ENCODE data around the gene MAB21L2.

MAB21L2 gene

DNA sequence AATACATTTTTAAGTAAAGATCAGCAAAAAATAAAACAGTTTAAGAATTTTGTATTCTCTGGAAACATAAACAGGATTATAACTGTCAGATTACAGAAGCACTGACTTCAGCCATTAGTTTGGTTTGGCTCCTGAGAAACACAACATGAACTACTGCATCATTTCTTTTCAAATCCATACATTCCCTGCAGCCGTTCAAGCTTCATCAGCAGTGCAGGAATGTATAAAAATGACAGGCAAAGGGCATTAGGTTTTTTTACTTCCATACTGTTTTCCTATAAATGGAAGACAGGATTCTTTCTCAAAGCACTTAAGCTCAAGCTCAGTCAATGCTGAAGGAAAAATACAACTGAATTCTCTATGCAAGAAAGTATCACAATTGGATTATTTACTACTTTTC lies 4.2 kb upstream of the MAB21L2 start:
- DNase-seq = no peak

DNA sequence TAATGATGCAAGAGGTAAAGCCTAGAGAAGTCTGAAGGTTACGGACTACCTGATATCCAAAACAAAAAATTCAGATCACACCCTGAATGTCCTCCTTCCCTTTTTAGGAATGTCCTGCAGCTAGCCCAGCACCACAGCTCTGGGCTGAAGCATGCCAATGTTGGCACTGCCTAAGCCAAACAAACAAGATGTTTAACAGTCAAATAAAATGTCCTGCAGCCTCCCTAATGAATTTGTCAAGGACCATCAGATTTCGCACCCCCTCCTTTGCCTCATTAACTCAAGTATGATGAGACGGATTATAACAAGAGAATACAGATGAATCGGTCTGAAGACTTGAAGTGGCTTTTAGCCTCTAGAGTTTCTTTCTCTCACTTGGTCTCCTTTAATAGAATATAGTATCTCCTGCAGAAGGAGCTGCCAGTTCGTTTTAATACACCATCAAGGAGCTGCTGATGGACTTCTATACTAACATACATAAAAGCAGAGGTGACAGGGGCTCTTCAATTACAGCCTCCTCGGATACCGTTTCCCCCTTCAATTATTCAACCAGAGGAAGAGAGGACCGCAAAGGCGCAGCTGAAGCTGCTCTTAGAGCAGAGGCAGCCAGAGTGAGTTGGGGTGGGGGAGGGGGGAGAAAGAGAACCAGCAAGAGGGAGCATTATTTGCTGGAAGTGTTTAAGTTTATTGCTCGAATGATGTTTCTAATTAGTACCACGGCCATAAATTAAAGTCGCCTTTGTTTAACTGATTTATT lies 3.0 kb upstream of the MAB21L2 start:
- DNase-seq = peak; percentile 25

DNA sequence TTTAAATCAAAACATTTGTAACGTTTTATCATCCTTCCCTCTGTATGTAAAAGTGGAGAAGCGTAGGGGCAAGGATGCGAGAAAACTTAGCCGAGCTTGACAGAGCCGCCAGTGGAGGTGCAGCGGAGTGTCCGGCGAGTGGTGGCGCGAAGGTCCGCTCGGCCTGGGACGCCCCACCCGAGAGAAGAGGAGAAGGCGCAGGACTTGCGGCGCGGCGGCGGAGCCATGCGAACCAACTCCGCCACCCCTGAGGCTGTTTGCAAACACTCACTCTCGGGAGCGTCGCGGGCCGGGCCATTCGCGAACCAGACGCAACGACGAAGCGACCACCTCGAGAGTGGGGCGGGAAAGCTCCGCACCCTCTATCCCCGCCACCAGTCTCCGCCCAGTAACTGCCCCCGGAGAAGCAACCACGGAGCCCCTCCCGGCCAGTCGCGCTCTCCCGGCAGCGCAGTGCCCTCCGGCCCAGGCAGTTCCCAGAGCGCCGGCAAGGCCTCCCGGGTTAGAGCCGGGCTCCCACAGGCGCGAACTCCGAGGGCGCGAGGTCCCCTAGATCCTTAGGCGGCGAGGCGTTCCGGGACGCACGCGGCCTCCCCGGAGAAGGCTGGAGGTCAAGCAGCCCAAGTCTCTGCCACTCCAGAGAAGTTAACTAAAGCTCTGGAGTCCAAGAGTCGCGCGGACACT lies 2.3 kb upstream of the MAB21L2 start:
- peak; percentile 44 for DNase-seq

DNA sequence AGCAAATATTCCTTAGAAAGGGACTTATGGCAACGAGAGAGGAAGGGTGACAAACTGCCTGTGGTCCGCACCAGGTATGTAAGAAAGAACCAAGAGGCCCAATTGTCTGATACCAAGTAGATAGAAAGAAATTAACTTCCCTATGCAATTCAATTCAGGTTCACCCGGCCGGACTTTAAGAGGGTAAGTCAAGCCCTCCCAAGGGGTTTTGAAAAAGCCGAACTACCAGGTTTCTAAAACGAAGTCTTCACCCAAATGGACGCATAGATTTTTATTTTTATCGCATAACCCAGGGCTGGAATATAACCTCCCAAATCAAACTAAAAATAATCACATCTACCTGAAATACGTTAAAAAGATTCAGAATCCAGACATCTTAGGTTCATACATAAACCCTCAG lies 1.6 kb upstream of the MAB21L2 start:
- DNase-seq = no peak

DNA sequence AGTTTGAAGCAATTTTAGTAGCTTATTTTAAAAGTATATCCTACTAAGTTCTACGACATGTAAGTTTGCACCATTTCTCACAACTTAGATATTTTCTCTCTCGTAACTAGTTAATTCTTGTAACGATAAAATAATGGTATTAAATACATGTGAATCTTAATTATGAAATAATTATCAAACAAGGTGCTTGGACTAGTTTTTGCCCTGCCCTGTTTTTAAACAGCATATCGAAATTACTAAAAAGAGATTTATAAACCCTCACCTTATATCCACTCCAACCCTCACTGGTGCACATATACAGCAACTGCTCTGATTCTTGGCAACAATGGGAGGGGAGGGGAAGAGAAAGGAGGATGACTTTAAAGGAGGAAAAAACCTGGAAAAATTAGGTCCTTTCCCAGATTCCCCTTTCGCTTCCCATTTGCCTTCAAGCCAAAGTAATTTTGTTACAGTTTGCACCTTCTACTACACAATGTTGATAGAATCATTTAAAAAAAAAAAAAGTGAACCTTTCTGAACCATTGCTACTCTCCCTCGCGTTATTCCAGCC lies 820 bp upstream of the MAB21L2 start:
- no peak for DNase-seq

DNA sequence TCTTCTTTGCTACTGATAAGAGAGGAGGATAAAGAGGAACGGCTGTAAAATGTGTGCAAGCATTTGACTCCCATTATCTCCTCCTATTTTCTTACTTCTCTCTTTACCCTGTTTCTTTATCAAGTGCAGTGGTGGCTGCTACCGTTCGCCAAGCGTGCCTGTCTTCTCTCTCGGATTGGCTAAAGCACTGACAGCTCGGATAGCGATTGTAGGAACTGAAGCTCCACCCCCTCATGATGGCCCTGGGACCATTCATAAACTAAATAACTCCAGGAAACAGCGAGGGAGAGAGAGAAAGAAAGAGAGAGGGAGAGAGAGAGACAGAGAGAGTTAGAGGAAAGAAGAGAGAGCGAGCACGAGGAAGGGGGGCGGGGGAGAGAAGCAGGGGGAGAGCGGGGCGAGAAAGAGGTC lies 305 bp upstream of the MAB21L2 start:
- peak; percentile 42 for DNase-seq

DNA sequence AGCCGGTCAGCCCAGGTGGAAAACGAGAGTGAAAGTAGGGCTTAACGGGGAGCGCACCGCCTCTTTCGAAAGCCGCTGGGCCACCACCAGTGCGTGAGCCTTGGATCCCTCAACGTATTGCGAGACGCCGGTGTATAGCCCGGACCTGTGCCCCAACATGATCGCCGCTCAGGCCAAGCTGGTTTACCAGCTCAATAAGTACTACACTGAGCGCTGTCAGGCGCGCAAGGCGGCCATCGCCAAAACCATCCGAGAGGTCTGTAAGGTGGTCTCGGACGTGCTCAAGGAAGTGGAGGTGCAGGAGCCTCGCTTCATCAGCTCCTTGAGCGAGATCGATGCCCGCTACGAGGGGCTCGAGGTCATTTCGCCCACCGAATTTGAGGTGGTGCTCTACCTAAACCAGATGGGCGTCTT lies 929 bp downstream of the MAB21L2 start:
- DNase-seq = no peak

DNA sequence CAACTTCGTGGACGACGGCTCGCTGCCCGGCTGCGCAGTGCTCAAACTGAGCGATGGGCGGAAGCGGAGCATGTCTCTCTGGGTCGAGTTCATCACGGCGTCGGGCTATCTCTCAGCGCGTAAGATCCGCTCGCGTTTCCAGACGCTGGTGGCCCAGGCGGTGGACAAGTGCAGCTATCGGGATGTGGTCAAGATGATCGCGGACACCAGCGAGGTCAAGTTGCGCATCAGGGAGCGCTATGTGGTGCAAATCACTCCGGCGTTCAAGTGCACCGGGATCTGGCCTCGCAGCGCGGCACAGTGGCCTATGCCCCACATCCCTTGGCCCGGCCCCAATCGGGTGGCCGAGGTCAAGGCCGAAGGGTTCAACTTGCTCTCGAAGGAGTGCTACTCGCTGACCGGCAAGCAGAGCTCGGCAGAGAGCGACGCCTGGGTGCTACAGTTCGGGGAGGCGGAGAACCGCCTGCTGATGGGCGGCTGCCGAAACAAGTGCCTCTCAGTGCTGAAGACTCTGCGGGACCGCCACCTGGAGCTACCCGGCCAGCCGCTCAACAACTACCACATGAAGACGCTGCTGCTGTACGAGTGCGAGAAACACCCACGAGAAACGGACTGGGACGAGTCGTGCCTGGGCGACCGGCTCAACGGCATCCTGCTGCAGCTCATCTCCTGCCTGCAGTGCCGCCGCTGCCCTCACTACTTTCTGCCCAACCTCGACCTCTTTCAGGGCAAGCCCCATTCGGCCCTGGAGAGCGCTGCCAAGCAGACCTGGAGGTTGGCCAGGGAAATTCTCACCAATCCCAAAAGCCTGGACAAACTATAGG lies 1.5 kb downstream of the MAB21L2 start:
- DNase-seq = peak; percentile 24

DNA sequence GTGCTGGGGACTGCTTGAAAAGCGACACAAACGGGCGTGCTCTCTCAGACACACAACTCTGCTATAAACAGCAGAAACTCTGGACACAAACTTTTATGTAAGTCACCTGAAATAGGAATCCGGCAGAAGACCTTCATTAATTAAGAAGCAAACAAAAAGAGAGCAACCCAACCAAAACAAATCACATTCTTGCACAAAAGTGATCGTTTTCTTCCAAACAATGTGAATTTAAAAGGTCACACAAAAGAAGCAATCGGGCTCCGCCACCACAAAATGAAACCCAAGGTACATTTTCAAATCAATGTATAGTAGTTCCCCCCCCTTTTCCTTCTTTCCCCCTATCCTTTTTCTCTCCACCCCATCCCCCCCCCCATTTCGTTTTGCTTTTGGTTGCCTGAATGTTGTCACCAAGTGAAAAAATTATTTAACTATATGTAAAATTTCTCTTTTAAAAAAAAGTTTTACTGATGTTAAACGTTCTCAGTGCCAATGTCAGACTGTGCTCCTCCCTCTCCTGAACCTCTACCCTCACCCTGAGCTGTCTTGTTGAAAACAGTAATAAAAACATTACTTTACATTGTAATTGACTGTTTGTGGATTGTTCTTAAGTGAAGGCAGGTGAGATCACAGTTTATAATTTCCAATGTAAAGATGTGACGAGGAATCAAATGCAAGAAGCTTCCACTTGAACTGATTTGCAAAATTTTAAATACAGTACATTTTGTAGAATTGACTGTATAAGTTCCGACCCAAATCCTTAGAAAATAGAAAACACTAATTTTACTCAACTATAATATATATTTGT lies 2.4 kb downstream of the MAB21L2 start:
- DNase-seq = no peak

DNA sequence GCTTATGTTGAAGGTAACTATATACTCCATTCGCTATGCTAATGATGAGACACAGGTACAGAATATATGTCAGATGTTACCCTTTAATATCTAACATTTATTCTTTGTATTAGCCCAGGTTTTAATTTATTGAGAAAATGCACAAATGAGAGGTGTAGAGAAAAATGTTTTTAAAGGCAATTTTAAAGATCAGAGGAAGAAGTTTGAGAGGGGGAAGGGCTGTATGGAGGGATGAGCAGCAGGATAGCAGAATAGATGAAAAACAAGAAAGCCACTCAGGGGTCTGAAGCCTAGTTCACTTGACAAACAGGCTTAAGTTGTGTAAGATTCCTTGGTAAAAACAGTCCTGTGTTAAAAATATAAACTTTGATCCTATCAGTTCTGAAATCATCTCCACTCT lies 3.7 kb downstream of the MAB21L2 start:
- DNase-seq = no peak

DNA sequence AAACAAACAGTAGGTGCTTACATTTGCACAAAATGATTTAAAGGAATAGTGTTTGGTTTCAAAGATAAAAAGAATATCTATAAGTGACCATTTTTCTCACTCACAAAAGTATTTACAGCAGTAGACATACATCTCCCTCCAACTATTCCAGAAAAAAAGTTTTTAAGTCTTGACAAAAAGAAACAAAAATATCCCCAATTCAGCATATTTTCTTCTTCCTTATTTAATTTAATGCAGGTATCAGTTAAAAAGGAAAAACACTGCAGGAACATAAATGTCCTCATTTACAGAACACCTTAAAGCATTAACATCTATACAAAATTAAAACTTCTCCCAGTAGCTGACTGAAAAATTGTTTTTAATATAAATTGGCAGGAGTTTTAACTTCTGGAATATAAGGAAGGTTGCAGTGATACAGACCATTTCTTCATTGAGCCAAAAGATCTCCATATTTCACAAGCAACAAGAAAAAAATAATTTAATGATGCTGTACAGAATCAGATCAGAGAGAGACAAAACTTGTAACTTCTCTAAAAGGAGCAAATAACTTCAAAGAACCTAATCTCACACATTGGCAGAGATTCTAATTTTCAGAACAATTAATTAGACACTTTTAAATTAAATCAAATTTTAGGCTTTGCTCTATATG lies 4.3 kb downstream of the MAB21L2 start:
- no peak for DNase-seq

DNA sequence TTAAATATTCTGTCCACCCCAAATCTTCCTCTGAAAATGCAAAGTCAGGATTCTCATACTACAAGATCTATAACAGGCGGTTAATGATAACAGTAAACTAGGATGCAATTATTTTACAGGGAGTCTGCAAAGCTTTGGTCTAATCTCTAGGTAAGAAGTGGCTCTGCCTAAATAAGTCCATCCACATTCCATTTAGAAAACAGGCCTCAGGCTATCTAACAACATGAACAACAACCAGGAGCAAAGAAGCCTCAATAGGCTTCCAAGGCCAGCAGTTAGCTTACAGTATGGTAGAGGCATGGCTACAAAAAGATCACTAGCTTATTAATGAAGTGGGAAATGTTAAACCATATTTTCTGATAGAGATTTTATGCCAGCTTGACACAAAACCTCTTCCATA lies 6.4 kb downstream of the MAB21L2 start:
- no peak for DNase-seq

DNA sequence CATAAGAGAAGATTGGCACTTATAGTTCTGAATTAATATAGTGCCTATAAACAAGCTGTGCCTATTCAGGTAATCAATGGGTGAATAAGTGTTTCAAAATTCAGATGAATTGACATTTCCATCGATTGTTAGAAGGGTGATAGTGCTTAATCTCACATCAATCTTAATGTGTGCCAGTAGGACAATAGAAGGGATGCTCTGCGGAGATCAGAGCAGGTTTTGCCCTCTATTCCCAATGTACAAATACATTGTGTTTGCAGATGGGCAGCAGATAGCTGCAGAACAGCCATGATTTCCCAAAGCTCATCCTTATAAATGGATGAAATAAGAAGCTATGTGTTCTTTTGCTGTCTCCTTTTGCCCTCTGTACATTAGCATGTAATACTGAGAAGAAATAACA lies 7.2 kb downstream of the MAB21L2 start:
- DNase-seq = no peak

DNA sequence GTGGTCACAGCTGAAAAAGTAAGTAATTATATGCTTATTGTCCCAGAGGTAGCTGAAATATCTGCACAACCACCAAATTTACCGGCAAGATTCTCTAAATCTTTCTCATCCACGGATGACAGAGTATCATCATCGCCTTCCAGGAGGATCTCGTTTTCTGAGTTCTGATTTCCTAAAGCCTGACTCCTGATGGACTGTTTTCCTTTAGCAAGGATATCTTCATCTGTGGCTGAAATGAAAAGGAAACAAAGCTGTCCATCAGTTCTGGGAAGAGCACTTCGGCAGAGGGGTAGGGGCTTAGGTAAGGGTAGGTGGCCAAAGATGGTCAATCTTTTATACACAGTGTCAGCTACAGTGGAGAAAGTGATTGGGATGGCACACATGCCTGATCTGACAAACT lies 8.7 kb downstream of the MAB21L2 start:
- DNase-seq = no peak

DNA sequence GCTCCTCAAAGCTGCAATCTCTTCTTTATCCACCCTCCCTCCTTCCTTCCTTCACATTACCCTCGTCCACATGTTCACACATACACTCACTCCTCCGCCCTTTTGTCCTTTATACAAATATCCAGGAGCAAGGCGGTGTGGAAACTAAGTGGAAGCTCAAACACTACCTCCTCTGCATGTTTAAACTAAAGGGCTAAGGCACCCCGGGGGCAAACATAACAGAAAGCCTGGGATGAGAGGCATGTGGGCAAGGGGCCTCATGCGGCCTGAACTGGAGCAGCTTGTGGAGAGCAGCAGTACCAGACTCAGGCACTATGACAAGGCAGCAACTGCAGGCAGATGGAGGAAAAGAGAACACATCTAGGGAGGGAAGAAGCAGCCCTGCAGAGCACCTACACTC lies 9.5 kb downstream of the MAB21L2 start:
- DNase-seq = no peak

DNA sequence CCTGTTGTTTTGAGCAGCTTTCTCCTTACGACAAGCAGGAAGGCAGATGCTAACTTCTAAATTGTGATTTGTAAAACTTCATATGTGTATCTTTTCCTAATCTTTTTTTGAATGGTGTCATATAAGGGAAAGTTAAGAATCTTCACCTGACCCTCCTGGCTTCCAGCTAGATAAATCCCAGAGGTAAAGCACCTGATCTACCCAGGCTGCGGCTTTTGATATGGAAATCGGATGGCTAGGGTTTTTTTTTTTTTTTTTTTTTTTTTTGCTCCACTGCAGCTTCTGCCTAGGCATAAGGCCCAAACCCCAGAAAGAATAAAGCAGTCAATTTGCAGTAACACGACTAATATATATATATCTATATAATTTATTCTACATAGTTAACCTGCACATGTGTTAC lies 10.0 kb downstream of the MAB21L2 start:
- no peak for DNase-seq

DNA sequence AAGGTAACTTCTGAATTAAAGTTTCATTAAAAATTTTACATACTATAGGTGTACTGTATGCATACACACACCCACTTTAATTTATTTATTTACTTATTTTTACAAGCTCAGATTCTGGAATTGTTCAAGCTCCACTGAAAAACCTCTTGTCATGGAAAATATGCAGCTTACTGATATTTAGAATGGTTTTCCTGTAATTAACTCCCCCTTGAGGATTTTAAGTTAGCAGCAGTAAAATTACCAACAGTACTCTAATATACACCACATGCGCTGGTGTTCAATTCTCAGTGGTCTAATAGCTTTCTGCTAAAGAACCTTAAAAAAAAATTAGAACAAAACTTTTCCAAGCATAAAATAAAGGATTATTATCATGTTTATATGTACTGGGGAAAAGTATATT lies 12.0 kb downstream of the MAB21L2 start:
- DNase-seq = no peak

DNA sequence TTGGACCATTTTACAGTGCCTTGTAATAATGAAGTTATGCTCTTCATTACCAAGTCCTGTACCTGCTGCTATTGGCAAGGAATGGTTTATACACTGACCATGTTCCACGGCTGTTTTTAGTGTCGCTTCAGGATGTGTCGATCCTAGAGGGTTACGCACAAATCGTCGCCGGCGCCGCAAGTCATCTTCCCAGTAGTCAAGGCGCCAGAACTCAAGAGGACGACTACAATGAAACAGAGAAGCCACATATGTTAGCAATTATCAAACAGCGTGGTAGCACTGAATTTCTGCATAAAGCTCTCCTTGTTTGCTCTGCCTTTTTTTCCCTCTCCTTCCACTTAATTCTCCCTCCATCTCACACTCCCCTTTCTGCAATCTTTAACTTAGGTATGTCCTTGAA lies 17.0 kb downstream of the MAB21L2 start:
- DNase-seq = no peak

DNA sequence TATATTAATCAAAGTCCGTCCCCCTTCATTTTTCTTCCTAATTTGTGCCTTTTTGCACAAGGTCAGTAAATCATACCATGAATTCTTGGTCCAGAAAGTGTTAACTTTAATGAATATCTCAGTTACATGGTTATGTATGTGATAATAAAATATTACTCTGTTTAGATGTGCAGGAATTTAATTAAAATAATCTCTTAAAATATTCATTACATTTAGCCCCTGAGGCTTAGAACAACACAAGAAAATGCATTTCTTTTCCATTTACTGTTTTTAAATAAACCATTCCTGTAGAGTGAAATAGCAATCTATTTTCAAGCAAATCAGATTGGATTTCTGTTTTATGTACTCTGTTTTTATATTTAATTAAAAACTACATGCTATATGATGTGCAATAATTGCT lies 17.6 kb downstream of the MAB21L2 start:
- no peak for DNase-seq

DNA sequence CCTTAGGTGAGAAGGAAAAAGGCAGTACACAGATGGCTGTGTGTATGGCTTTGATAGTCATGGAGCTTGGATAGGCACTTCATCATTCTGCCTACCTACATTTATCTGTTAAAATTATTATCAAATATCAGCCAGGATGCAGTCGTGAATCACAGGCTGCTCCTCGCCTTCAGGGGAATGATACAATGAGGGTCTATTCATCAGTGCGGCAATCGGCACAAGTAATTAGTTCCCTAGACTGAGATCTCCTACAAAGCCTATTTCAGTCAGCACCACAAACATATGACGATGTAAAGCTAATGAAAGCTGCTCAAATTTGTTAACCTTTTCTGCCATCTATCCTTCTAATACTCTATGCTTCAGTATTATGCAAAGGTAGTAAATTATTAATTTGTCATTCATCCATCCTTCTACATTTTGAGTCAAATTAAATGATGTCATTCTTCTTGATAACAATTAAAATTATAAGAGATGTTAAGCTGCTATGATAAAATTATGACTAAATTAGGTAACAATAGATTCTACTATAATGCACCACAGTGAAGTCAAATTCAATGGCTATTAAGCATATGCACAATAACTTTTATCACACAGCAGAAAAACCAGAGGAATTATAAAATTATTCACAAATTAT lies 19.0 kb downstream of the MAB21L2 start:
- no peak for DNase-seq

DNA sequence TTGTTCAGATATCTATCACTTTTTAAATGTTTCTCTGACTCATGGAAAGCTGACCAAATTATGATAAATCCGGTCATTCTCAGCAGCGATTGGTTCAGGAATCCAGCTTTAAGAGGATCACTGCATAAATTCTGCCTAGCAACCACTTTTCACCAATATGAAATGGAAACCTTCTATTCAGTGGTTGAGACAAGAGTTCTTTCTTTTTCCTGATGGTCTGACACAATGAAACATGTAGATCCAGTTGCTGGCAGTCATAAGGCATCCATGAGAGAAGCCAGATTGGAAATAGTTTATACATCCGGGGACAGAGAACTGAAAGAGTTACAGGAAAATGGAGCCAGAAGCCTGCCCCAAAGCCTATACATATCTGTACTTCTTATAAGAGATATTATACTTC lies 27.2 kb downstream of the MAB21L2 start:
- no peak for DNase-seq

Measured in fibroblast of skin of back (primary cell).